SU-DHL-6 (cell line): ENCODE data around the gene STK32C.

Experiments used
- H2AFZ ChIP-seq: fragments of 200-600 bp; sonication (generic); 2 replicates; pipeline ENCODE4 v1.6.1; 2014; ENCODE audit warnings: low read depth, mild to moderate bottlenecking, moderate library complexity, mixed read lengths, antibody characterized with exemption, low read length; ENCODE audit not compliant: severe bottlenecking
- H3F3A ChIP-seq: fragments of 200-600 bp; shearing (Covaris generic); 2 replicates; pipeline ENCODE4 v1.6.0; 2016; ENCODE audit warnings: antibody characterized with exemption, mild to moderate bottlenecking; ENCODE audit not compliant: insufficient read depth
- H3K27ac ChIP-seq: fragments of 200-600 bp; sonication (generic); 2 replicates; pipeline ENCODE4 v1.5.1; 2016; ENCODE audit warnings: low read depth, mild to moderate bottlenecking, low read length, moderate library complexity, mixed read lengths
- H3K27me3 ChIP-seq: fragments of 200-600 bp; sonication (generic), shearing (Covaris generic); 2 replicates; pipeline ENCODE4 v1.6.0; 2014; ENCODE audit warnings: mild to moderate bottlenecking, low read length
- H3K36me3 ChIP-seq: fragments of 200-600 bp; sonication (generic); 2 replicates; pipeline ENCODE4 v1.6.1; 2014; ENCODE audit warnings: mild to moderate bottlenecking, low read length, mixed read lengths
- H3K4me2 ChIP-seq: fragments of 300-600, 200-600 bp; shearing (Covaris generic), sonication (generic); 2 replicates; pipeline ENCODE4 v1.6.0; 2014; ENCODE audit warnings: low read length, low read depth, mild to moderate bottlenecking; ENCODE audit not compliant: poor library complexity, severe bottlenecking
- H3K4me3 ChIP-seq: fragments of 200-600 bp; sonication (generic); 2 replicates; pipeline ENCODE4 v1.5.1; 2014; ENCODE audit warnings: antibody characterized with exemption, low read length, mild to moderate bottlenecking, mixed read lengths; ENCODE audit not compliant: insufficient read depth, poor library complexity, severe bottlenecking
- H3K79me2 ChIP-seq: fragments of 200-600 bp; sonication (generic); 2 replicates; pipeline ENCODE4 v1.6.1; 2014; ENCODE audit warnings: mild to moderate bottlenecking, low read length, moderate library complexity; ENCODE audit not compliant: insufficient read depth
- H3K9ac ChIP-seq: fragments of 200-600 bp; sonication (generic); 2 replicates; pipeline ENCODE4 v1.7.0; 2014; ENCODE audit warnings: mild to moderate bottlenecking, low read length
- H3K9me2 ChIP-seq: fragments of 200-600 bp; sonication (generic); replicated peaks from 2 replicates; pipeline ENCODE4 v1.6.1; 2014; ENCODE audit warnings: low read length; ENCODE audit not compliant: insufficient read depth
- H3K9me3 ChIP-seq: fragments of 200-600 bp; sonication (generic); 2 replicates; pipeline ENCODE4 v1.6.1; 2014; ENCODE audit warnings: low read length, mixed read lengths; ENCODE audit not compliant: insufficient read depth
- H4K20me1 ChIP-seq: fragments of 200-600 bp; sonication (generic); 2 replicates; pipeline ENCODE4 v1.6.1; 2014; ENCODE audit warnings: low read depth, mild to moderate bottlenecking, antibody characterized with exemption, low read length, moderate library complexity, mixed read lengths
- EZH2phosphoT487 ChIP-seq: fragments of 200-600 bp; sonication (generic), shearing (Covaris generic); conservative IDR thresholded peaks from 2 replicates; pipeline ENCODE4 v1.6.1; 2018; ENCODE audit warnings: mild to moderate bottlenecking, antibody characterized with exemption, low read length, moderate library complexity, mixed read lengths
- TF ChIP-seq, protein P1 (sequence below): fragments of 200-600 bp; sonication (generic); IDR thresholded peaks from one replicate; pipeline ENCODE4 v1.5.1; 2017; ENCODE audit warnings: antibody characterized with exemption, mild to moderate bottlenecking, low read length, moderate library complexity; ENCODE audit not compliant: insufficient read depth, poor library complexity, severe bottlenecking

STK32C gene

DNA sequence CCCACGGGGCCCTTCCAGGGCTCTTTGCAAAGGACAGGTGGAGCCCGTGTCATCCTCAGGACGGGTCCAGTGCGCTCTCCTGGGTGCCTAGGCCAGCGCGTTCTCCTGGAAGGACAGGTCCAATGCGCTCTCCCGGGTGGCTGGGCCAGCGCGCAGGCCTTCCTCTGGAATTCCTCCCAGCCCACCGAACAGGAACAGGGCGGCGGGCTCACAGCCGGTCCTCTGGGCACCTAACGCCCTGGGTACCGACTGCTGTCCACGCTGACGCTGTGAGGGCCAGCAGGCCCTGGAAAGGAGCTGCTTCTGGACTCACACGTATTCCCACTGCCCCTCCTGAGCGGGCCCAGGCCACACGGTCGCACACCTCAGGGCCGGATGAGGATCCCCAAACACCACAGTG, 49.3 kb downstream of the STK32C start:
- no peaks in the 10 kb centered on the region for H3F3A ChIP-seq
- H3K4me2 ChIP-seq = no peak overlapping the region
- no peaks in the 10 kb centered on the region for H3K9me2 ChIP-seq
- H3K27ac ChIP-seq = no peak overlapping the region
- H3K36me3 ChIP-seq = no peaks in the 10 kb centered on the region
- no peak overlapping the region for H3K9ac ChIP-seq
- H4K20me1 ChIP-seq = no peaks in the 10 kb centered on the region
- H3K9me3 ChIP-seq = no peaks in the 10 kb centered on the region
- no peaks in the 10 kb centered on the region for H3K27me3 ChIP-seq
- no peak overlapping the region for H3K4me3 ChIP-seq
- no peak overlapping the region for H2AFZ ChIP-seq
- TF ChIP-seq EZH2phosphoT487 = no peak
- TF ChIP-seq, protein P1, sequence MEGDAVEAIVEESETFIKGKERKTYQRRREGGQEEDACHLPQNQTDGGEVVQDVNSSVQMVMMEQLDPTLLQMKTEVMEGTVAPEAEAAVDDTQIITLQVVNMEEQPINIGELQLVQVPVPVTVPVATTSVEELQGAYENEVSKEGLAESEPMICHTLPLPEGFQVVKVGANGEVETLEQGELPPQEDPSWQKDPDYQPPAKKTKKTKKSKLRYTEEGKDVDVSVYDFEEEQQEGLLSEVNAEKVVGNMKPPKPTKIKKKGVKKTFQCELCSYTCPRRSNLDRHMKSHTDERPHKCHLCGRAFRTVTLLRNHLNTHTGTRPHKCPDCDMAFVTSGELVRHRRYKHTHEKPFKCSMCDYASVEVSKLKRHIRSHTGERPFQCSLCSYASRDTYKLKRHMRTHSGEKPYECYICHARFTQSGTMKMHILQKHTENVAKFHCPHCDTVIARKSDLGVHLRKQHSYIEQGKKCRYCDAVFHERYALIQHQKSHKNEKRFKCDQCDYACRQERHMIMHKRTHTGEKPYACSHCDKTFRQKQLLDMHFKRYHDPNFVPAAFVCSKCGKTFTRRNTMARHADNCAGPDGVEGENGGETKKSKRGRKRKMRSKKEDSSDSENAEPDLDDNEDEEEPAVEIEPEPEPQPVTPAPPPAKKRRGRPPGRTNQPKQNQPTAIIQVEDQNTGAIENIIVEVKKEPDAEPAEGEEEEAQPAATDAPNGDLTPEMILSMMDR = no peak
- H3K79me2 ChIP-seq = no peaks in the 10 kb centered on the region

DNA sequence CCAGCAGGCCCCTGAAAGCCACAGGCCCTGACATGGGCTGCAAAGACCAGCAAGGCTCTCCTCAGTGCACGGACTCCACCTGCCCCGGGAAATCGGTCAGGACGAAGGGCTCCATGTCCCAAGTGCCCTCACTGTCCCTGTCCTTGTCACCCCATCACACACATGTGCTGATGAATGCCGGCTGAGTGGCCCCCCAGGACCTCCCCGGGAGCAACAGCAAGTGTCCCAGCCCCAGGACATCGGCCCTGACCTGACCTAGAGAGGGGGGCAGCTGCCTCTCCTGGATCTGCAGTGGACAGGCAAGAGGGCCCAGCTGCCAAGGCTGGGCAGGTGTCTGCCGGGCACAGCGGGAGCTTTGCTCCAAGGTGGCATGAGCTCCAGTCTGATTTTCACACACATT, 49.8 kb downstream of the STK32C start:
- Histone ChIP-seq H3K9me2 (no peaks in the 10 kb centered on the region), H3K9me3 (no peaks in the 10 kb centered on the region)

DNA sequence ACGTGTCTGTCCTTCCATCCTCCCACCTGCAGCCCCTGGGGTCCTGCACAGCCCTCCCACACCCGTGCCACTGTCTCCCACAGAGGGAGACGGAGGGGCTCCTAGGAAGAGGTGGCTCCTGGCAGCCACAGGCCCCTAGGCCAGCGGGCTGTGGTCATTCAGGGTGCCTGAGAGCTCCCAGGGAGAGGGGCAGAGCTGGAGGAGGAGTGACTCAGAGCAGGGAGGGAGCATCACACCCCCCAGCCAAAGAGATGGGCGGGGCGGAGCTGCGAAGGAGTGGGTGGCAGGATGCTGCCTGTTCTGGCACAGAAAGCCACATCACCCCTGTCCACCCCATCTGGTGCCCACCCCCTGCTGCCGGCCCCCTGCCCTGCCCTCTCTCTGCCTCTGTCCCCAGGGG, 50.5 kb downstream of the STK32C start:
- Histone ChIP-seq H3K36me3 (no peaks in the 10 kb centered on the region), H4K20me1 (no peaks in the 10 kb centered on the region), H2AFZ (no peak overlapping the region), H3K27ac (no peak overlapping the region), H3K9me2 (no peaks in the 10 kb centered on the region), H3K4me3 (no peak overlapping the region), H3K79me2 (no peaks in the 10 kb centered on the region), H3K9ac (no peak overlapping the region), H3K27me3 (no peaks in the 10 kb centered on the region), H3K9me3 (no peaks in the 10 kb centered on the region), H3K4me2 (no peak overlapping the region), H3F3A (no peaks in the 10 kb centered on the region)
- TF ChIP-seq EZH2phosphoT487 = no peak
- TF ChIP-seq, protein P1 = no peak

More for the DNA sequence above, 49.8 kb downstream of the STK32C start:
- Histone ChIP-seq H3K4me3 (no peak overlapping the region), H3K27ac (no peak overlapping the region), H3K9ac (no peak overlapping the region), H3K36me3 (no peaks in the 10 kb centered on the region), H3K4me2 (no peak overlapping the region), H4K20me1 (no peaks in the 10 kb centered on the region), H2AFZ (no peak overlapping the region), H3K79me2 (no peaks in the 10 kb centered on the region), H3F3A (no peaks in the 10 kb centered on the region), H3K27me3 (no peaks in the 10 kb centered on the region)
- TF ChIP-seq, protein P1 = no peak
- TF ChIP-seq EZH2phosphoT487 = no peak

DNA sequence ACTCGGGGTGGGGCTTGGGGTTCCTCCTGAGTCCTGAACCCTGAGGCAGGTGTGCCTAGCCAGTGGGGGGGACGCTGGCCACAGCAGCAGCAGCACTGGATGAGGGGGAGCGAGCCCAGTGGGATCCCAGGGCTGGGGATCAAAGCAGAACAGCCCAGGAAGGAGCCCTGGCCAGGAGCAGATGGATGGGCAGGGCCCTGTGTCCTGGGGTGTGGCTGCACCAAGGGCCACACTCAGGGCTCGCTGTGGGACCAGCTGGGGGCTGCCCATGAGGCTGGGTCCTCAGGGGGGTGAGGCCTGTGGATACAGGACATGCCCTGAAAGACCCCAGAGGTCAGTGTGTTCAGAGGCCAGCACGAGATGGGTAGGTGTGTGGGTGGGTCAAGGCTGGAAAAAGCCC, 50.9 kb downstream of the STK32C start:
- Histone ChIP-seq H3K4me3 (no peak overlapping the region), H3K9ac (no peak overlapping the region), H3K27me3 (no peaks in the 10 kb centered on the region), H3F3A (no peaks in the 10 kb centered on the region), H3K4me2 (no peak overlapping the region), H3K9me2 (no peaks in the 10 kb centered on the region), H3K27ac (no peak overlapping the region), H3K9me3 (no peaks in the 10 kb centered on the region), H3K36me3 (no peaks in the 10 kb centered on the region), H3K79me2 (no peaks in the 10 kb centered on the region), H4K20me1 (no peaks in the 10 kb centered on the region), H2AFZ (no peak overlapping the region)
- no peak for TF ChIP-seq EZH2phosphoT487
- TF ChIP-seq, protein P1 = no peak
